Astrocyte (in vitro differentiated cells and primary cell): Measurements from ENCODE around the gene NBL1.

ENCODE experiments used
- CTCF ChIP-seq: IDR thresholded peaks from 2 replicates; pipeline ENCODE4 v1.5.1; 2011; ENCODE audit warnings: low read depth, mild to moderate bottlenecking, inconsistent platforms, low read length, moderate library complexity; ENCODE audit not compliant: insufficient read depth
- EZH2 ChIP-seq: IDR thresholded peaks from 2 replicates; pipeline ENCODE4 v1.6.1; 2012; ENCODE audit warnings: mild to moderate bottlenecking, low read length, inconsistent platforms; ENCODE audit not compliant: insufficient read depth

GRCh38 chr1:19655718-19656080 lies 11.6 kb downstream of the NBL1 start:
- TF ChIP-seq CTCF (no peak), EZH2 (no peak)
